HEK293 (cell line): Measurements from ENCODE around the gene KCTD19.

ENCODE experiments used
- CTCF ChIA-PET: fragments of 350-600 bp; formaldehyde crosslinking; extraction: SDS; loops from one replicate; lab custom pipeline; 2021; ENCODE audit warnings: antibody characterized with exemption; lab: Yijun Ruan, JAX
- POLR2A ChIA-PET: fragments of 300-600 bp; formaldehyde crosslinking; extraction: SDS; loops from one replicate; lab custom pipeline; 2020; ENCODE audit warnings: antibody characterized with exemption, inconsistent platforms; lab: Yijun Ruan, JAX
- H3K27ac ChIP-seq: fragments of 200-500 bp; sonication (Bioruptor generic); 2 replicates; pipeline ENCODE4 v1.5.1; 2014; ENCODE audit warnings: low read depth, low read length, control low read depth, inconsistent platforms; ENCODE audit errors: extremely low read depth
- H3K36me3 ChIP-seq, 2 experiments: fragments of 200-500 bp in 1 of 2; sonication (Bioruptor generic) in 1 of 2; 1 replicate in 1 of 2; 2 replicates in 1 of 2; pipeline ENCODE4 v1.5.1; 2014 to 2017; ENCODE audit warnings: inconsistent platforms in 2 of 2, low read length in 2 of 2; ENCODE audit not compliant: control insufficient read depth in 2 of 2, insufficient read depth in 1 of 2
- H3K4me1 ChIP-seq: fragments of 200-500 bp; sonication (Bioruptor generic); 2 replicates; pipeline ENCODE4 v1.5.1; 2014; ENCODE audit warnings: mild to moderate bottlenecking, low read length, inconsistent platforms; ENCODE audit not compliant: control insufficient read depth, insufficient read depth
- H3K4me3 ChIP-seq: 2 replicates; pipeline ENCODE4 v1.5.1; 2011; ENCODE audit warnings: low read depth, mild to moderate bottlenecking, control low read depth, low read length, moderate library complexity
- H3K9me3 ChIP-seq: fragments of 200-500 bp; sonication (Bioruptor generic); 2 replicates; pipeline ENCODE4 v1.5.1; 2014; ENCODE audit warnings: low read depth, low read length, inconsistent platforms; ENCODE audit not compliant: control insufficient read depth, insufficient read depth
- FEZF1 ChIP-seq: fragments of 450-650 bp; formaldehyde crosslinking; IDR thresholded peaks from 2 replicates; pipeline ENCODE4 v1.5.1; 2016; ENCODE audit warnings: missing biosample characterization, missing genetic modification characterization
- GLIS2 ChIP-seq: fragments of 450-650 bp; formaldehyde crosslinking; IDR thresholded peaks from 2 replicates; pipeline ENCODE4 v1.5.1; 2016; ENCODE audit warnings: missing biosample characterization, missing genetic modification characterization
- MZF1 ChIP-seq: fragments of 450-650 bp; formaldehyde crosslinking; IDR thresholded peaks from 2 replicates; pipeline ENCODE4 v1.5.1; 2017; ENCODE audit warnings: missing biosample characterization, missing genetic modification characterization, borderline replicate concordance
- OSR2 ChIP-seq: fragments of 450-650 bp; formaldehyde crosslinking; IDR thresholded peaks from 2 replicates; pipeline ENCODE4 v1.5.1; 2016; ENCODE audit warnings: missing biosample characterization, missing genetic modification characterization
- PRDM10 ChIP-seq: fragments of 450-650 bp; formaldehyde crosslinking; IDR thresholded peaks from 2 replicates; pipeline ENCODE4 v1.5.1; 2016; ENCODE audit warnings: missing biosample characterization, missing genetic modification characterization
- YY2 ChIP-seq: fragments of 450-650 bp; formaldehyde crosslinking; IDR thresholded peaks from 2 replicates; pipeline ENCODE4 v1.5.1; 2016; ENCODE audit warnings: missing biosample characterization, missing genetic modification characterization
- ZBTB21 ChIP-seq: fragments of 450-650 bp; formaldehyde crosslinking; IDR thresholded peaks from 2 replicates; pipeline ENCODE4 v1.5.1; 2017; ENCODE audit warnings: missing biosample characterization, missing genetic modification characterization
- ZBTB26 ChIP-seq: fragments of 450-650 bp; formaldehyde crosslinking; optimal IDR thresholded peaks from 2 replicates; pipeline ENCODE3; 2016; ENCODE audit warnings: missing biosample characterization, mild to moderate bottlenecking, missing genetic modification characterization
- ZBTB49 ChIP-seq: fragments of 450-650 bp; formaldehyde crosslinking; IDR thresholded peaks from 2 replicates; pipeline ENCODE4 v1.5.1; 2016; ENCODE audit warnings: missing biosample characterization, missing genetic modification characterization, low read depth
- ZBTB7A ChIP-seq: fragments of 450-650 bp; formaldehyde crosslinking; IDR thresholded peaks from 2 replicates; pipeline ENCODE4 v1.5.1; 2016; ENCODE audit warnings: low read depth, missing biosample characterization, missing genetic modification characterization
- ZFP41 ChIP-seq: fragments of 450-650 bp; formaldehyde crosslinking; IDR thresholded peaks from 2 replicates; pipeline ENCODE4 v1.5.1; 2016; ENCODE audit warnings: missing biosample characterization, missing genetic modification characterization, borderline replicate concordance
- ZNF112 ChIP-seq: fragments of 450-650 bp; formaldehyde crosslinking; IDR thresholded peaks from 2 replicates; pipeline ENCODE4 v1.5.0; 2017; ENCODE audit warnings: missing biosample characterization, missing genetic modification characterization
- ZNF114 ChIP-seq: fragments of 450-650 bp; formaldehyde crosslinking; IDR thresholded peaks from 2 replicates; pipeline ENCODE4 v1.5.0; 2017; ENCODE audit warnings: missing biosample characterization, missing genetic modification characterization
- ZNF2 ChIP-seq: fragments of 450-650 bp; formaldehyde crosslinking; IDR thresholded peaks from 2 replicates; pipeline ENCODE4 v1.5.1; 2016; ENCODE audit warnings: missing biosample characterization, missing genetic modification characterization
- ZNF248 ChIP-seq: fragments of 450-650 bp; formaldehyde crosslinking; IDR thresholded peaks from 2 replicates; pipeline ENCODE4 v1.5.1; 2017; ENCODE audit warnings: missing biosample characterization, missing genetic modification characterization
- ZNF266 ChIP-seq: fragments of 450-650 bp; formaldehyde crosslinking; IDR thresholded peaks from 2 replicates; pipeline ENCODE4 v1.5.1; 2016; ENCODE audit warnings: missing biosample characterization, missing genetic modification characterization, low read depth
- ZNF274 ChIP-seq, 2 experiments: fragments of 200-500 bp in 1 of 2; fragments of 450-650 bp in 1 of 2; sonication (Bioruptor generic) in 1 of 2; formaldehyde crosslinking in 1 of 2; IDR thresholded peaks; 2 replicates each; pipeline versions ENCODE4 v1.5.1 to v1.6.1; 2014 to 2016; ENCODE audit warnings: borderline replicate concordance in 1 of 2, inconsistent platforms in 1 of 2, low read length in 1 of 2, missing biosample characterization in 1 of 2, missing genetic modification characterization in 1 of 2
- ZNF311 ChIP-seq: fragments of 450-650 bp; formaldehyde crosslinking; IDR thresholded peaks from 2 replicates; pipeline ENCODE4 v1.5.1; 2017; ENCODE audit warnings: missing biosample characterization, missing genetic modification characterization, borderline replicate concordance
- ZNF341 ChIP-seq: fragments of 450-650 bp; formaldehyde crosslinking; IDR thresholded peaks from 2 replicates; pipeline ENCODE4; 2016; ENCODE audit warnings: low read depth, missing biosample characterization, missing genetic modification characterization
- ZNF501 ChIP-seq: fragments of 450-650 bp; formaldehyde crosslinking; IDR thresholded peaks from 2 replicates; pipeline ENCODE4 v1.5.1; 2016; ENCODE audit warnings: missing biosample characterization, missing genetic modification characterization
- ZNF664 ChIP-seq: fragments of 450-650 bp; formaldehyde crosslinking; IDR thresholded peaks from 2 replicates; pipeline ENCODE4 v1.5.1; 2016; ENCODE audit warnings: missing biosample characterization, missing genetic modification characterization
- ZNF692 ChIP-seq: fragments of 450-650 bp; formaldehyde crosslinking; IDR thresholded peaks from 2 replicates; pipeline ENCODE4 v1.5.1; 2016; ENCODE audit warnings: missing biosample characterization, missing genetic modification characterization
- ZNF747 ChIP-seq: fragments of 450-650 bp; formaldehyde crosslinking; IDR thresholded peaks from 2 replicates; pipeline ENCODE4 v1.5.1; 2016; ENCODE audit warnings: missing biosample characterization, missing genetic modification characterization
- ZNF792 ChIP-seq: fragments of 450-650 bp; formaldehyde crosslinking; IDR thresholded peaks from 2 replicates; pipeline ENCODE4 v1.5.1; 2016; ENCODE audit warnings: missing biosample characterization, missing genetic modification characterization
- ZNF830 ChIP-seq: fragments of 450-650 bp; IDR thresholded peaks from 2 replicates; pipeline ENCODE4 v1.5.0; 2018; ENCODE audit warnings: missing biosample characterization, missing genetic modification characterization, low read depth, mild to moderate bottlenecking, moderate library complexity

Gene KCTD19

GRCh38 chr16:67333315-67333714 lies 6.8 kb upstream of the KCTD19 start:
- POLR2A ChIA-PET: no interaction called here
- TF ChIP-seq ZBTB7A (tag by site-specific recombination) (no peak), ZNF274 (IDR thresholded peaks at IDR 0.05; ENCODE audit: low read length) (no peak), ZNF274 (tag by site-specific recombination; IDR thresholded peaks at IDR 0.05; ENCODE audit: borderline replicate concordance) (no peak), ZNF112 (no peak), YY2 (tag by site-specific recombination) (no peak), ZNF664 (tag by site-specific recombination) (no peak), ZNF692 (tag by site-specific recombination) (no peak), ZNF266 (tag by site-specific recombination) (no peak), ZNF311 (tag by site-specific recombination) (no peak), FEZF1 (tag by site-specific recombination) (no peak), ZBTB21 (tag by site-specific recombination) (no peak), ZFP41 (tag by site-specific recombination) (no peak), ZNF248 (tag by site-specific recombination) (no peak), ZNF747 (tag by site-specific recombination) (no peak)
- CTCF ChIA-PET: no interaction called here
- no peaks in the 10 kb centered on the region for H3K9me3 ChIP-seq
- H3K4me3 ChIP-seq: no peak overlapping the region
- H3K27ac ChIP-seq: no peak overlapping the region
- H3K4me1 ChIP-seq: no peaks in the 10 kb centered on the region
- no peaks in the 10 kb centered on the region for H3K36me3 ChIP-seq

GRCh38 chr16:67329901-67330300 lies 3.4 kb upstream of the KCTD19 start:
- CTCF ChIA-PET: no interaction called here
- H3K9me3 ChIP-seq: no peaks in the 10 kb centered on the region
- no peak overlapping the region for H3K27ac ChIP-seq
- POLR2A ChIA-PET: no interaction called here
- TF ChIP-seq ZNF501 (no peak), ZBTB49 (no peak), ZNF341 (tag by site-specific recombination) (no peak), ZNF692 (tag by site-specific recombination) (no peak), PRDM10 (tag by site-specific recombination) (no peak), ZNF248 (tag by site-specific recombination) (no peak), ZNF114 (tag by site-specific recombination) (no peak), ZBTB26 (tag by site-specific recombination) (no peak), ZNF830 (no peak), ZNF792 (tag by site-specific recombination) (no peak), ZNF2 (no peak), ZBTB7A (tag by site-specific recombination) (no peak), GLIS2 (tag by site-specific recombination) (no peak), MZF1 (tag by site-specific recombination) (no peak), OSR2 (tag by site-specific recombination) (no peak)
- H3K4me1 ChIP-seq: no peaks in the 10 kb centered on the region
- H3K36me3 ChIP-seq: no peaks in the 10 kb centered on the region
- no peak overlapping the region for H3K4me3 ChIP-seq
